SK-N-SH (cell line): Measurements from ENCODE around the gene TTC28. TPM values are rescaled to one million over a fixed set of nuclear protein-coding genes. Genes with fewer than 3 reads are reported as not detected.

Experiments
- CTCF ChIA-PET: fragments of 300-600, 350-600 bp; formaldehyde crosslinking; extraction: SDS; loops from one replicate; lab custom pipeline; 2021; lab: Yijun Ruan, JAX
- POLR2A ChIA-PET: fragments of 350-600 bp; sonication (Branson Sonifier 250); formaldehyde crosslinking; extraction: SDS; loops from one replicate; lab custom pipeline; 2020; ENCODE audit warnings: antibody characterized with exemption, inconsistent platforms; lab: Yijun Ruan, JAX
- DNase-seq: peaks from one replicate; pipeline ENCODE4 v3.0.0; 2012
- H2AFZ ChIP-seq: fragments of 200-600 bp; sonication (generic); 2 replicates; pipeline ENCODE4 v1.8.1; 2016; ENCODE audit warnings: antibody characterized with exemption, mild to moderate bottlenecking, low read depth
- H3F3A ChIP-seq: fragments of 200-600 bp; sonication (generic); replicated peaks from 2 replicates; pipeline ENCODE3; 2016; ENCODE audit warnings: antibody characterized with exemption, mild to moderate bottlenecking; ENCODE audit not compliant: insufficient read depth
- H3K27ac ChIP-seq, 2 experiments: fragments of 200-500 bp in 1 of 2; fragments of 200-600 bp in 1 of 2; sonication (Bioruptor generic) in 1 of 2; sonication (generic), shearing (Covaris generic) in 1 of 2; 2 replicates each; pipeline versions ENCODE4 v1.5.1 to v1.6.1; 2014 to 2016; ENCODE audit warnings: low read depth in 2 of 2, inconsistent platforms in 1 of 2, low read length in 1 of 2, mild to moderate bottlenecking in 1 of 2, mixed read lengths in 1 of 2
- H3K27me3 ChIP-seq: fragments of 200-600 bp; sonication (generic), shearing (Covaris generic); 2 replicates; pipeline ENCODE4 v1.6.1; 2016; ENCODE audit warnings: mixed run types; ENCODE audit not compliant: insufficient read depth
- H3K36me3 ChIP-seq, 2 experiments: fragments of 200-500 bp in 1 of 2; fragments of 200-600 bp in 1 of 2; sonication (Bioruptor generic) in 1 of 2; sonication (generic) in 1 of 2; replicated peaks in 1 of 2; 2 replicates each; pipeline versions ENCODE3 to v1.5.1; 2014 to 2016; ENCODE audit warnings: low read length in 1 of 2, mild to moderate bottlenecking in 1 of 2; ENCODE audit not compliant: insufficient read depth in 2 of 2, control insufficient read depth in 1 of 2
- H3K4me1 ChIP-seq, 2 experiments: fragments of 200-500 bp in 1 of 2; fragments of 200-600 bp in 1 of 2; sonication (Bioruptor generic) in 1 of 2; sonication (generic), shearing (Covaris generic) in 1 of 2; 2 replicates each; pipeline versions ENCODE4 v1.5.1 to v1.6.1; 2014 to 2016; ENCODE audit warnings: low read depth in 1 of 2, low read length in 1 of 2, mixed run types in 1 of 2; ENCODE audit not compliant: insufficient read depth in 2 of 2, control insufficient read depth in 1 of 2
- H3K4me2 ChIP-seq: fragments of 200-600 bp; sonication (generic), shearing (Covaris generic); 2 replicates; pipeline ENCODE4 v1.6.1; 2017; ENCODE audit warnings: mixed run types
- H3K4me3 ChIP-seq, 2 experiments: fragments of 200-500 bp in 1 of 2; fragments of 200-600 bp in 1 of 2; sonication (Bioruptor generic) in 1 of 2; sonication (generic), shearing (Covaris generic) in 1 of 2; 2 replicates each; pipeline versions ENCODE4 v1.5.1 to v1.8.1; 2014 to 2016; ENCODE audit warnings: low read depth in 2 of 2, inconsistent platforms in 1 of 2, low read length in 1 of 2, mild to moderate bottlenecking in 1 of 2, mixed read lengths in 1 of 2, moderate library complexity in 1 of 2
- H3K79me2 ChIP-seq: fragments of 200-600 bp; sonication (generic); 2 replicates; pipeline ENCODE4 v1.8.1; 2017; ENCODE audit warnings: mild to moderate bottlenecking; ENCODE audit not compliant: insufficient read depth
- H3K9ac ChIP-seq: fragments of 200-600 bp; sonication (generic); 2 replicates; pipeline ENCODE4 v1.6.1; 2017; ENCODE audit warnings: mixed run types
- H3K9me2 ChIP-seq: fragments of 200-600 bp; sonication (generic); 2 replicates; pipeline ENCODE4 v1.6.1; 2017; ENCODE audit warnings: mixed run types
- H3K9me3 ChIP-seq: fragments of 200-600 bp; sonication (generic); 2 replicates; pipeline ENCODE4 v1.6.1; 2017; ENCODE audit warnings: mixed run types, mild to moderate bottlenecking, moderate library complexity
- H4K20me1 ChIP-seq: fragments of 200-600 bp; sonication (generic); 2 replicates; pipeline ENCODE4 v1.6.1; 2017; ENCODE audit warnings: mild to moderate bottlenecking, mixed run types; ENCODE audit not compliant: insufficient read depth
- CHD2 ChIP-seq: fragments of 150-350 bp; IDR thresholded peaks from 2 replicates; pipeline ENCODE4 v1.6.1; 2018; ENCODE audit warnings: low read length; ENCODE audit not compliant: partially characterized antibody
- CTCF ChIP-seq: fragments of 200-600 bp; sonication (generic); IDR thresholded peaks from 2 replicates; pipeline ENCODE4 v1.6.1; 2017; ENCODE audit warnings: antibody characterized with exemption, mild to moderate bottlenecking, moderate library complexity
- EP300 ChIP-seq, 2 experiments: IDR thresholded peaks; 2 replicates each; pipeline versions ENCODE4 v1.4.0 to v1.6.1; 2012; ENCODE audit warnings: borderline replicate concordance in 1 of 2, low read depth in 1 of 2, low read length in 1 of 2
- EZH2phosphoT487 ChIP-seq: fragments of 200-600 bp; sonication (generic); IDR thresholded peaks from 2 replicates; pipeline ENCODE4 v1.6.1; 2017; ENCODE audit warnings: low read depth, mixed run types, mild to moderate bottlenecking, antibody characterized with exemption, moderate library complexity, borderline replicate concordance
- FOSL2 ChIP-seq: IDR thresholded peaks from 2 replicates; pipeline ENCODE4 v1.4.0; 2012; ENCODE audit warnings: low read depth, mild to moderate bottlenecking, moderate library complexity, borderline replicate concordance
- FOXM1 ChIP-seq: IDR thresholded peaks from 2 replicates; pipeline ENCODE4 v1.4.0; 2012; ENCODE audit warnings: low read depth, mild to moderate bottlenecking
- GATA2 ChIP-seq: sonication (generic); formaldehyde crosslinking; IDR thresholded peaks from 2 replicates; pipeline ENCODE4 v1.5.0; 2020; ENCODE audit warnings: mild to moderate bottlenecking, missing genetic modification reagents
- MAX ChIP-seq: IDR thresholded peaks from 2 replicates; pipeline ENCODE4 v1.4.0; 2012; ENCODE audit warnings: low read depth
- MEF2A ChIP-seq: IDR thresholded peaks from 2 replicates; pipeline ENCODE4 v1.4.0; 2012; ENCODE audit warnings: low read depth, borderline replicate concordance
- MXI1 ChIP-seq: IDR thresholded peaks from 2 replicates; pipeline ENCODE4 v1.6.1; 2012; ENCODE audit warnings: mild to moderate bottlenecking, low read depth, low read length, improper control_type of control experiment
- NFIC ChIP-seq: IDR thresholded peaks from 2 replicates; pipeline ENCODE4 v1.4.0; 2012; ENCODE audit warnings: borderline replicate concordance
- RAD21 ChIP-seq: IDR thresholded peaks from 2 replicates; pipeline ENCODE4 v1.6.1; 2012; ENCODE audit warnings: mild to moderate bottlenecking, low read length
- RCOR1 ChIP-seq: fragments of 150-350 bp; IDR thresholded peaks from 2 replicates; pipeline ENCODE4 v1.6.1; 2017; ENCODE audit warnings: antibody characterized with exemption, low read length
- RXRA ChIP-seq: IDR thresholded peaks from 2 replicates; pipeline ENCODE4 v1.4.0; 2012; ENCODE audit warnings: low read depth, mild to moderate bottlenecking, borderline replicate concordance
- SIN3A ChIP-seq: IDR thresholded peaks from 2 replicates; pipeline ENCODE4 v1.6.1; 2012; ENCODE audit warnings: low read depth, mild to moderate bottlenecking, low read length, moderate library complexity, borderline replicate concordance
- TAF1 ChIP-seq: IDR thresholded peaks from 2 replicates; pipeline ENCODE4 v1.6.1; 2012; ENCODE audit warnings: low read depth, mild to moderate bottlenecking, low read length, moderate library complexity, borderline replicate concordance
- USF1 ChIP-seq: IDR thresholded peaks from 2 replicates; pipeline ENCODE4 v1.4.0; 2012; ENCODE audit warnings: low read depth, borderline replicate concordance
- USF2 ChIP-seq: fragments of 150-350 bp; IDR thresholded peaks from 2 replicates; pipeline ENCODE4 v1.6.1; 2017; ENCODE audit warnings: antibody characterized with exemption, low read length, low read depth, borderline replicate concordance
- WGBS: methylation state at CpG from one replicate; pipeline ENCODE4 v1.1.6; 2017; ENCODE audit warnings: low lambda C conversion rate; 5-methylcytosine and 5-hydroxymethylcytosine counted together
- polyA plus RNA-seq, 3 experiments: library from polyadenylated mRNA; depleted of rRNA; stranded (reverse); fragments of >200 nt; gene quantifications; 2 replicates each; pipeline ENCODE4 v1.2.3, GENCODE V29; 2012

Gene TTC28
- polyA plus RNA-seq, 1 of the 3 experiments (the other 2 are of a cell fraction): 5.9 TPM

GRCh38 chr22:28025333-28025732 is 654.3 kb downstream of the TTC28 start (continued):
- TF ChIP-seq CTCF (no peak), TAF1 (no peak), RAD21 (peak; percentile 8; the same call in 1 of the 2 replicates), EP300 (IDR thresholded peaks at IDR 0.05; ENCODE audit: borderline replicate concordance in 1 of 2, low read depth in 1 of 2, low read length in 1 of 2) (peak in 1 of 2 experiments; percentile 69; a peak in 2 of 4 replicates), MEF2A (no peak), USF1 (no peak), RXRA (no peak), USF2 (no peak), SIN3A (no peak), MXI1 (peak; percentile 57; the same call in 1 of the 2 replicates), FOSL2 (no peak), NFIC (no peak), CHD2 (peak; percentile 46), MAX (no peak), FOXM1 (no peak), EZH2phosphoT487 (no peak)

- ChIA-PET POLR2A (no interaction called here), CTCF (interaction anchor here (1.1 to 4.7 kb wide), 4 partner anchors 27 to 805 kb away, joined by 3 to 27 read pairs (median 6); no protein-coding TSS in a partner anchor)
- H3K4me3 ChIP-seq: no peak overlapping the region
- no peaks in the 10 kb centered on the region for H3K36me3 ChIP-seq
- H3K4me1 ChIP-seq: peaks cover 16 to 99% of the 10 kb centered on the region in 2 experiments
- no peak overlapping the region for H3K9ac ChIP-seq
- TF ChIP-seq MXI1: peak; percentile 32; the same call in 1 of the 2 replicates
- 0 out of 4 replicates have a peak, but pooled peaks of 1 of the 2 experiments have one; percentile 44 for TF ChIP-seq EP300 (IDR thresholded peaks at IDR 0.05; ENCODE audit: borderline replicate concordance in 1 of 2, low read depth in 1 of 2, low read length in 1 of 2)
- no peak for TF ChIP-seq CHD2
- peak; percentile 64 for TF ChIP-seq GATA2 (CRISPR knock-in tag)
- peak; percentile 37; the same call in 1 of the 2 replicates for TF ChIP-seq RCOR1
- WGBS: 96% methylated on average over 4 of the region's 4 CpGs
- no peaks in the 10 kb centered on the region; the same call in 1 of the 2 replicates for H4K20me1 ChIP-seq
- H2AFZ ChIP-seq: no peak overlapping the region
- peaks cover 4% of the 10 kb centered on the region for H3F3A ChIP-seq
- H3K27ac ChIP-seq: peak overlapping the region in 1 of 2 experiments; percentile 92; a peak in 2 of 4 replicates
- H3K27me3 ChIP-seq: no peaks in the 10 kb centered on the region
- H3K9me3 ChIP-seq: no peaks in the 10 kb centered on the region
- H3K4me2 ChIP-seq: no peak overlapping the region
- H3K79me2 ChIP-seq: no peaks in the 10 kb centered on the region
- no peaks in the 10 kb centered on the region for H3K9me2 ChIP-seq
- DNase-seq: peak; percentile 10
Measured at GRCh38 chr22:28024422-28024888, 655.2 kb downstream of the TTC28 start.
